Stimulated activated CD4-positive, alpha-beta T cell treated with anti-CD3 and anti-CD28 coated beads, Interleukin-1b, Interleukin-23, amount 100 ng/mL, for 1 hour (primary cell): Measurements from ENCODE around the gene MYL6.
A peak's percentile ranks its signal among the peaks of the same experiment; 100 is the strongest.
"Not testable (repeated sequence)": the region's sequence is repeated elsewhere in the genome, so short reads cannot be mapped to it uniquely, and the experiment has no call there.

ENCODE experiments used
- DNase-seq, 2 donors: peaks; one replicate each; pipeline ENCODE4 v3.0.0-alpha.2; 2020; ENCODE audit warnings: low read depth in 2 of 2

MYL6 gene

GRCh38 chr12:56156464-56157200 is 1.5 kb upstream of the MYL6 start:
- DNase-seq, result not testable (repeated sequence)

GRCh38 chr12:56157201-56158028 is 744 bp upstream of the MYL6 start:
- DNase-seq, result no peak

- DNase-seq, result no peak
Measured at GRCh38 chr12:56158926-56159461, 835 bp downstream of the MYL6 start.

- DNase-seq, result no peak
Measured at GRCh38 chr12:56159482-56160192, 1.5 kb downstream of the MYL6 start.

- DNase-seq, result peak in 1 of 2 donors; percentile 17
Measured at GRCh38 chr12:56160193-56160763, 2.1 kb downstream of the MYL6 start.

- DNase-seq, result no peak
Measured at GRCh38 chr12:56160894-56161689, 2.9 kb downstream of the MYL6 start.

- no peak for DNase-seq
Measured at GRCh38 chr12:56161690-56162351, 3.7 kb downstream of the MYL6 start.

GRCh38 chr12:56162468-56163290 is 4.5 kb downstream of the MYL6 start:
- no peak for DNase-seq

GRCh38 chr12:56163533-56164344 is 5.6 kb downstream of the MYL6 start:
- no peak for DNase-seq

GRCh38 chr12:56164345-56164729 is 6.2 kb downstream of the MYL6 start:
- DNase-seq, result no peak

GRCh38 chr12:56165369-56165768 is 7.2 kb downstream of the MYL6 start:
- DNase-seq, result no peak

GRCh38 chr12:56169229-56169759 is 11.1 kb downstream of the MYL6 start:
- no peak for DNase-seq

GRCh38 chr12:56172839-56173238 is 14.7 kb downstream of the MYL6 start:
- no peak for DNase-seq

GRCh38 chr12:56178347-56178746 is 20.2 kb downstream of the MYL6 start:
- no peak for DNase-seq

- no peak for DNase-seq
Measured at GRCh38 chr12:56186957-56187356, 28.8 kb downstream of the MYL6 start.

GRCh38 chr12:56188131-56188777 is 30.1 kb downstream of the MYL6 start:
- DNase-seq, result no peak

- no peak for DNase-seq
Measured at GRCh38 chr12:56188778-56189098, 30.6 kb downstream of the MYL6 start.
